ENCODE measurements around the gene NTN5. TPM values are rescaled to one million over a fixed set of nuclear protein-coding genes. Genes with fewer than 3 reads are reported as not detected.

The NTN5 gene
- total RNA-seq, 2 experiments from 2014 or later, result 0.16 to 0.53 TPM

- Histone ChIP-seq H3K27ac (ENCODE audit: low read depth, low read length, poor library complexity, severe bottlenecking) (no peak overlapping the region), H3K79me2 (ENCODE audit: insufficient read depth, low read depth, low read length) (no peaks in the 10 kb centered on the region), H3K4me2 (ENCODE audit: low read length) (no peak overlapping the region), H3K4me3 (ENCODE audit: low read depth, low read length, poor library complexity, severe bottlenecking) (no peak overlapping the region), H4K20me1 (ENCODE audit: insufficient read depth, low read length) (no peaks in the 10 kb centered on the region), H3K9me3 (ENCODE audit: low read length) (no peaks in the 10 kb centered on the region), H2AFZ (ENCODE audit: low read length) (no peak overlapping the region), H3K9me2 (ENCODE audit: insufficient read depth, low read length) (no peaks in the 10 kb centered on the region), H3K36me3 (ENCODE audit: insufficient read depth, low read length) (no peaks in the 10 kb centered on the region), H3K4me1 (ENCODE audit: insufficient read depth, low read length, poor library complexity, severe bottlenecking) (no peaks in the 10 kb centered on the region)
- TF ChIP-seq CTCF (conservative IDR thresholded peaks at IDR 0.05; ENCODE audit: low read length), result no peak
- no peak for TF ChIP-seq EZH2phosphoT487 (IDR thresholded peaks at IDR 0.05; ENCODE audit: borderline replicate concordance, low read depth, low read length)
- POLR2A ChIA-PET, result no interaction called here
- no TSS peak for BruUV-seq (replicated peaks)
- CTCF ChIA-PET (ENCODE audit: unreplicated experiment), result no interaction called here
- no peak for DNase-seq (ENCODE audit: low spot score)
- intact Hi-C loops (cut with micrococcal nuclease; ENCODE audit: unreplicated experiment), result no loop called here
Observed at GRCh38 chr19:48705431-48705830, 32.6 kb upstream of the NTN5 start.

GRCh38 chr19:48703316-48703715 is 30.5 kb upstream of the NTN5 start:
- H3K4me2 ChIP-seq (ENCODE audit: low read length), result no peak overlapping the region
- ChIA-PET POLR2A (no interaction called here), CTCF (ENCODE audit: unreplicated experiment) (no interaction called here)
- intact Hi-C loops (cut with micrococcal nuclease; ENCODE audit: unreplicated experiment), result no loop called here
- no peaks in the 10 kb centered on the region for H3K36me3 ChIP-seq (ENCODE audit: insufficient read depth, low read length)
- H3K27ac ChIP-seq (ENCODE audit: low read depth, low read length, poor library complexity, severe bottlenecking), result no peak overlapping the region
- H3K79me2 ChIP-seq (ENCODE audit: insufficient read depth, low read depth, low read length), result no peaks in the 10 kb centered on the region
- no peak for TF ChIP-seq EZH2phosphoT487 (IDR thresholded peaks at IDR 0.05; ENCODE audit: borderline replicate concordance, low read depth, low read length)
- no peak for TF ChIP-seq CTCF (conservative IDR thresholded peaks at IDR 0.05; ENCODE audit: low read length)
- no peak for DNase-seq (ENCODE audit: low spot score)
- H4K20me1 ChIP-seq (ENCODE audit: insufficient read depth, low read length), result no peaks in the 10 kb centered on the region
- no TSS peak for BruUV-seq (replicated peaks)
- H3K9me2 ChIP-seq (ENCODE audit: insufficient read depth, low read length), result no peaks in the 10 kb centered on the region
- H3K4me3 ChIP-seq (ENCODE audit: low read depth, low read length, poor library complexity, severe bottlenecking), result no peak overlapping the region
- H2AFZ ChIP-seq (ENCODE audit: low read length), result no peak overlapping the region
- no peaks in the 10 kb centered on the region for H3K9me3 ChIP-seq (ENCODE audit: low read length)
- H3K4me1 ChIP-seq (ENCODE audit: insufficient read depth, low read length, poor library complexity, severe bottlenecking), result no peaks in the 10 kb centered on the region

- no peaks in the 10 kb centered on the region for H3K36me3 ChIP-seq (ENCODE audit: insufficient read depth, low read length)
- H3K9me3 ChIP-seq (ENCODE audit: low read length), result no peaks in the 10 kb centered on the region
- H2AFZ ChIP-seq (ENCODE audit: low read length), result no peak overlapping the region
- H3K79me2 ChIP-seq (ENCODE audit: insufficient read depth, low read depth, low read length), result no peaks in the 10 kb centered on the region
- no peak for TF ChIP-seq EZH2phosphoT487 (IDR thresholded peaks at IDR 0.05; ENCODE audit: borderline replicate concordance, low read depth, low read length)
- no peak for TF ChIP-seq CTCF (conservative IDR thresholded peaks at IDR 0.05; ENCODE audit: low read length)
- intact Hi-C loops (cut with micrococcal nuclease; ENCODE audit: unreplicated experiment), result no loop called here
- no peaks in the 10 kb centered on the region for H3K9me2 ChIP-seq (ENCODE audit: insufficient read depth, low read length)
- BruUV-seq (replicated peaks), result no TSS peak
- no peak overlapping the region for H3K4me3 ChIP-seq (ENCODE audit: low read depth, low read length, poor library complexity, severe bottlenecking)
- CTCF ChIA-PET (ENCODE audit: unreplicated experiment), result no interaction called here
- no peaks in the 10 kb centered on the region for H3K4me1 ChIP-seq (ENCODE audit: insufficient read depth, low read length, poor library complexity, severe bottlenecking)
- no peaks in the 10 kb centered on the region for H4K20me1 ChIP-seq (ENCODE audit: insufficient read depth, low read length)
- H3K27ac ChIP-seq (ENCODE audit: low read depth, low read length, poor library complexity, severe bottlenecking), result no peak overlapping the region
- DNase-seq (ENCODE audit: low spot score), result no peak
- H3K4me2 ChIP-seq (ENCODE audit: low read length), result no peak overlapping the region
- POLR2A ChIA-PET, result no interaction called here
Observed at GRCh38 chr19:48702701-48703100, 29.9 kb upstream of the NTN5 start.
